ENCODE results near the gene TMX4.
A peak's percentile ranks its signal among the peaks of the same experiment; 100 is the strongest.
"Not testable (repeated sequence)": the region's sequence is repeated elsewhere in the genome, so short reads cannot be mapped to it uniquely, and the experiment has no call there.

TMX4 gene

GRCh38 chr20:8019246-8019997, at the start of gene TMX4:
Gene TMX4 (minus strand): TSS chr20:8019761. CDS start chr20:8019613, 148 bp downstream.
- DNase-seq, result peak; percentile 96

GRCh38 chr20:8067082-8067481, 47.5 kb upstream of the TMX4 start:
- DNase-seq, result no peak

- DNase-seq, result no peak
These were observed 47.1 kb upstream of the TMX4 start for GRCh38 chr20:8066662-8067061.

- DNase-seq, result no peak
These were observed 46.1 kb upstream of the TMX4 start for GRCh38 chr20:8065691-8066090.

GRCh38 chr20:8062756-8063155, 43.2 kb upstream of the TMX4 start:
- DNase-seq, result no peak

GRCh38 chr20:8061861-8062518, 42.4 kb upstream of the TMX4 start:
- DNase-seq, result no peak

GRCh38 chr20:8060977-8061376, 41.4 kb upstream of the TMX4 start:
- DNase-seq, result no peak

- DNase-seq, result no peak
These were observed 38.3 kb upstream of the TMX4 start for GRCh38 chr20:8057871-8058270.

- DNase-seq, result no peak
These were observed 35.5 kb upstream of the TMX4 start for GRCh38 chr20:8055096-8055495.

- no peak for DNase-seq
These were observed 30.7 kb upstream of the TMX4 start for GRCh38 chr20:8050157-8050837.

GRCh38 chr20:8049310-8049709, 29.7 kb upstream of the TMX4 start:
- DNase-seq, result no peak

- DNase-seq, result no peak
These were observed 26.4 kb upstream of the TMX4 start for GRCh38 chr20:8045946-8046345.

GRCh38 chr20:8043687-8044282, 24.2 kb upstream of the TMX4 start:
- no peak for DNase-seq

GRCh38 chr20:8039042-8039441, 19.5 kb upstream of the TMX4 start:
- DNase-seq, result no peak

- no peak for DNase-seq
These were observed 17.2 kb upstream of the TMX4 start for GRCh38 chr20:8036771-8037170.

GRCh38 chr20:8033151-8033841, 13.7 kb upstream of the TMX4 start:
- DNase-seq, result no peak

GRCh38 chr20:8032499-8032898, 12.9 kb upstream of the TMX4 start:
- DNase-seq, result no peak

- not testable (repeated sequence) for DNase-seq
These were observed 12.0 kb upstream of the TMX4 start for GRCh38 chr20:8031539-8031938.

- no peak for DNase-seq
These were observed 2.1 kb upstream of the TMX4 start for GRCh38 chr20:8021541-8022269.

- no peak for DNase-seq
These were observed 936 bp upstream of the TMX4 start for GRCh38 chr20:8020314-8021079.

GRCh38 chr20:8019998-8020247, 362 bp upstream of the TMX4 start:
- DNase-seq, result no peak

GRCh38 chr20:8018958-8019245, 659 bp downstream of the TMX4 start:
- DNase-seq, result no peak
